Neural progenitor cell (in vitro differentiated cells): ENCODE data around the gene NDUFS1.

ENCODE experiments used
- CTCF ChIP-seq: fragments of 200-600 bp; sonication (generic); IDR thresholded peaks from 2 replicates; pipeline ENCODE4 v1.5.1; 2017; ENCODE audit warnings: antibody characterized with exemption, mild to moderate bottlenecking
- EZH2 ChIP-seq: fragments of 200-600 bp; sonication (generic); IDR thresholded peaks from 2 replicates; pipeline ENCODE4 v1.6.1; 2017; ENCODE audit warnings: antibody characterized with exemption, mild to moderate bottlenecking, moderate library complexity

GRCh38 chr2:206108713-206109112, 50.5 kb downstream of the NDUFS1 start:
- TF ChIP-seq CTCF: no peak
- TF ChIP-seq EZH2: no peak
